KMS-11 (cell line): Measurements from ENCODE around the gene COL15A1.
A peak's percentile ranks its signal among the peaks of the same experiment; 100 is the strongest.

Experiments used
- H2AFZ ChIP-seq: fragments of 200-600 bp; sonication (generic); 2 replicates; pipeline ENCODE4 v1.6.1; 2016; ENCODE audit warnings: antibody characterized with exemption, mixed run types, low read depth
- H3K27ac ChIP-seq: fragments of 200-600 bp; sonication (generic); 2 replicates; pipeline ENCODE4 v1.6.1; 2016; ENCODE audit warnings: mild to moderate bottlenecking, mixed run types
- H3K27me3 ChIP-seq: fragments of 200-600 bp; sonication (generic); 2 replicates; pipeline ENCODE4 v1.6.1; 2017; ENCODE audit warnings: mild to moderate bottlenecking, low read depth, mixed run types, moderate library complexity; ENCODE audit not compliant: insufficient read depth
- H3K36me3 ChIP-seq: fragments of 200-600 bp; sonication (generic); 2 replicates; pipeline ENCODE4 v1.6.1; 2017; ENCODE audit warnings: mild to moderate bottlenecking, mixed run types; ENCODE audit not compliant: insufficient read depth
- H3K4me1 ChIP-seq: fragments of 200-600 bp; sonication (generic); 2 replicates; pipeline ENCODE4 v1.6.1; 2016; ENCODE audit warnings: mild to moderate bottlenecking, low read depth, mixed run types; ENCODE audit not compliant: poor library complexity, severe bottlenecking
- H3K4me2 ChIP-seq: fragments of 200-600 bp; sonication (generic); 2 replicates; pipeline ENCODE4 v1.7.0; 2016; ENCODE audit warnings: mild to moderate bottlenecking, mixed run types
- H3K4me3 ChIP-seq: fragments of 200-600 bp; sonication (generic); IDR thresholded peaks from 2 replicates; pipeline ENCODE4 v1.6.1; 2017; ENCODE audit warnings: low read depth, low read length, mixed read lengths; ENCODE audit not compliant: insufficient read depth
- H3K79me2 ChIP-seq: fragments of 200-600 bp; sonication (generic); 2 replicates; pipeline ENCODE4 v1.6.1; 2016; ENCODE audit warnings: low read depth, mixed run types; ENCODE audit not compliant: insufficient read depth
- H3K9ac ChIP-seq: fragments of 200-600 bp; sonication (generic); 2 replicates; pipeline ENCODE4 v1.6.1; 2016; ENCODE audit warnings: mild to moderate bottlenecking, mixed run types
- H4K20me1 ChIP-seq: fragments of 200-600 bp; sonication (generic); 2 replicates; pipeline ENCODE4 v1.6.1; 2016; ENCODE audit warnings: mild to moderate bottlenecking, mixed run types; ENCODE audit not compliant: insufficient read depth
- TF ChIP-seq, protein P1 (sequence below): fragments of 200-600 bp; sonication (generic); conservative IDR thresholded peaks from 2 replicates; pipeline ENCODE4 v1.6.1; 2017; ENCODE audit warnings: low read depth, mild to moderate bottlenecking, antibody characterized with exemption, low read length, moderate library complexity, mixed read lengths

The COL15A1 gene

DNA sequence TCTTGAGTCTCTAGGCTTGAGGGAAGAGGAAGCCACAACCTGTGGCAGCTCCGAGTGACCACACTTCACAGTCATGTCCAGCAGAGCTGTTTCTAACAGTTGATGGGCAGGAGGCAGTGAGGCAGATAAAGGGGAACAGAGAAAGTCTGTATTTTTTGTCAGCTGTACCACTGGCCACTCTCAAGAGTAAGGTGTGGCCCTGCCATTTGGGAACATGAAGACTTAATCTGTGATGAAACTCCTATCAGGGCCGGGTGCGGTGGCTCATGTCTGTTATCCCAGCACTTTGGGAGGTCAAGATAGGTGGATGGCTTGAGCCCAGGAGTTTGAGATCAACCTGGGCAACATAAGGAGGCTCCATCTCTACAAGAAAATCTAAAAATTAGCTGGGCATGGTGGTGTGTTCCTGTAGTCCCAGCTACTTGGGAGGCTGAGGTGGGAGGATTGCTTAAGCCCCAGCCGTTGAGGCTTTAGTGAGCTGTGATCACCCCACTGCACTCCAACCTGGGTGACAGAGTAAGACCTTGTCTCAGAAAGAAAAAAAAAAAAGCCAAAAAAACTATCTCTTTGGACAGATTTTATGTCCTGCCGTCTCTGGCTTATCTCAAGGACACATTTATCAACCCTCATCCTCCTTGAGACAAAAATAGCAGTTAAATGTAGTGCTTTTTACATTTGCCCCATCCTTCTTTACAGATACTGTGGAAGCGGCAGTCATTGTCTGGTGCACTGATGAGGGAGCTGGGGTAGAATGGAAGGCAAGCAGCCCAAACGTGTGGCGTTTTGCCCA, 11.9 kb upstream of the COL15A1 start:
- TF ChIP-seq, protein P1, sequence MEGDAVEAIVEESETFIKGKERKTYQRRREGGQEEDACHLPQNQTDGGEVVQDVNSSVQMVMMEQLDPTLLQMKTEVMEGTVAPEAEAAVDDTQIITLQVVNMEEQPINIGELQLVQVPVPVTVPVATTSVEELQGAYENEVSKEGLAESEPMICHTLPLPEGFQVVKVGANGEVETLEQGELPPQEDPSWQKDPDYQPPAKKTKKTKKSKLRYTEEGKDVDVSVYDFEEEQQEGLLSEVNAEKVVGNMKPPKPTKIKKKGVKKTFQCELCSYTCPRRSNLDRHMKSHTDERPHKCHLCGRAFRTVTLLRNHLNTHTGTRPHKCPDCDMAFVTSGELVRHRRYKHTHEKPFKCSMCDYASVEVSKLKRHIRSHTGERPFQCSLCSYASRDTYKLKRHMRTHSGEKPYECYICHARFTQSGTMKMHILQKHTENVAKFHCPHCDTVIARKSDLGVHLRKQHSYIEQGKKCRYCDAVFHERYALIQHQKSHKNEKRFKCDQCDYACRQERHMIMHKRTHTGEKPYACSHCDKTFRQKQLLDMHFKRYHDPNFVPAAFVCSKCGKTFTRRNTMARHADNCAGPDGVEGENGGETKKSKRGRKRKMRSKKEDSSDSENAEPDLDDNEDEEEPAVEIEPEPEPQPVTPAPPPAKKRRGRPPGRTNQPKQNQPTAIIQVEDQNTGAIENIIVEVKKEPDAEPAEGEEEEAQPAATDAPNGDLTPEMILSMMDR: no peak
- Histone ChIP-seq H3K4me3 (no peak overlapping the region), H4K20me1 (no peaks in the 10 kb centered on the region), H3K4me1 (peaks cover 48% of the 10 kb centered on the region), H3K4me2 (peak overlapping the region; percentile 75), H3K27me3 (no peaks in the 10 kb centered on the region), H3K9ac (peak overlapping the region; percentile 77), H3K36me3 (no peaks in the 10 kb centered on the region), H2AFZ (peak overlapping the region; percentile 61), H3K79me2 (no peaks in the 10 kb centered on the region), H3K27ac (peak overlapping the region; percentile 94)

DNA sequence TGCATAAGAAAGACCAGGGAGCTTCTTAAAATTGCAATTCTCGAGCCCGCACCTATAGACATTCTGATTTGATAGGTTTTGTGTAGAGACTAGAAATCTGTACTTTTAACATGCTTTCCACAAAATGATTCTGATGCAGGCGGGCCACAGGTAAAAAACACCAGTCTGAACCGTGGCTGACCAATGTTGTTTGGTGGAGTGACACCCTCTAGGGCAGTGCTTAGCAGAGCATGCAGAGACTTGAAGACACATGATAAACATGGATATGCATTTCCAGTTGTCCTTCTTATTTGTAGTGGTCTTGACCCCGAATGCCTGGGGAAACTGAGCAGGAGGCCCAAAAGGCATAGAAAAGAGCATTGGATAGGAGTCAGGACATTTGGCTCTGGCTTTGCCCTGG, 10.5 kb upstream of the COL15A1 start:
- TF ChIP-seq, protein P1: no peak
- Histone ChIP-seq H3K79me2 (no peaks in the 10 kb centered on the region), H3K4me1 (peaks cover 43% of the 10 kb centered on the region)

DNA sequence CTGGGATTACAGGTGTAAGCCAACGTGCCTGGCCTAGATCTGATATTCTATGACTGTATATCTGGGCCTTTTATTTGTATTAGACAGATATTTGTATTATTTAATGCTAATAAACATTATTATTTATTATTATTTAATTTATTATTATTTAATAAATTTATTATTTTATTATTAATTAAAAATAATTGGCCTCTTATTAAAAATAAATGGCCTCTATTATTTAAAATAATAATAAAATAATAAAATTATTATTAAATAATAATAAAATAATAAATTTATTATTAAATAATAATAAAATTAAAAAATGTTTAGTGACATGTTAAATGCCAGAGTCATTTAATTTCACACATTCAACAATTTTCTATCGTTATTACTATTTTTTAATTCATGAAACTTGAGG, 9.8 kb upstream of the COL15A1 start:
- Histone ChIP-seq H3K27me3 (no peaks in the 10 kb centered on the region), H3K36me3 (no peaks in the 10 kb centered on the region), H3K4me2 (no peak overlapping the region), H3K4me1 (peaks cover 36% of the 10 kb centered on the region), H4K20me1 (no peaks in the 10 kb centered on the region), H2AFZ (no peak overlapping the region), H3K79me2 (no peaks in the 10 kb centered on the region), H3K4me3 (no peak overlapping the region), H3K9ac (no peak overlapping the region), H3K27ac (no peak overlapping the region; the same call in 1 of the 2 replicates)
- TF ChIP-seq, protein P1: no peak

More for the DNA sequence above, 10.5 kb upstream of the COL15A1 start:
- Histone ChIP-seq H3K4me2 (no peak overlapping the region), H3K27ac (peak overlapping the region; percentile 94; the same call in 1 of the 2 replicates), H2AFZ (no peak overlapping the region), H3K9ac (no peak overlapping the region), H3K36me3 (no peaks in the 10 kb centered on the region), H4K20me1 (no peaks in the 10 kb centered on the region), H3K4me3 (no peak overlapping the region), H3K27me3 (no peaks in the 10 kb centered on the region)

DNA sequence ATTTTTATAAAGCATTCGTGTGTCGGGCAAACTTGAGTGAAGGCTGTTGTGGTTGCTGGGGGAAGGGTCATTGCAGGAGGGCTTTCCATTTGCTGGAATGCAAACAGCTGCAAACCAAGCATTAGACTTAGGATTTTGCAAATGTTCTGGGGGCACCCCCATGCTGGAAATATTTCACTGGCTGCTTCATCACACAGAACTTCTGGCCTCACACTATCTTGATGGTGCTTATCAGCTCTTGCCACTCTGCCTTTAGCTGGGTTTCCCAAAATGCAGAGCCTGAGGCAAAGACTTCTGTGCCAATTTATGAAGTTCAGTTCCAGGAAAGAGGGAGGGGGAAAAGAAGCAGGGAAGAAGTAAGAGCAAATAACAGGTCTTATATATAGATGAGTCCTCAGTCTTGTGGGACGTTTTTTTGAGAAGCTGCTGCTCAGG, 8.6 kb upstream of the COL15A1 start:
- Histone ChIP-seq H3K79me2 (no peaks in the 10 kb centered on the region), H3K9ac (no peak overlapping the region), H3K36me3 (no peaks in the 10 kb centered on the region), H3K27ac (no peak overlapping the region), H3K4me1 (peaks cover 29% of the 10 kb centered on the region), H2AFZ (no peak overlapping the region), H4K20me1 (no peaks in the 10 kb centered on the region), H3K4me2 (no peak overlapping the region), H3K4me3 (no peak overlapping the region), H3K27me3 (no peaks in the 10 kb centered on the region)
- TF ChIP-seq, protein P1: no peak
